Activated T-cell treated with anti-CD3 and anti-CD28 coated beads, Interleukin-2, amount 50 U/mL, for 72 hours (primary cell): ENCODE results near the gene ST3GAL5. TPM values are rescaled to one million over a fixed set of nuclear protein-coding genes. Genes with fewer than 3 reads are reported as not detected.

Experiments
- ATAC-seq, 2 donors: fragments of 150-1000 bp; cut with Tn5 transposase; replicated peaks in 1 of 2; 2 replicates each; pipeline ENCODE4 v1.10.0; 2021; ENCODE audit warnings: moderate library complexity in 2 of 2, mild to moderate bottlenecking in 1 of 2
- DNase-seq, 2 donors: peaks; one replicate each; pipeline ENCODE4 v3.0.0; 2021 to 2022; ENCODE audit warnings: mixed read lengths in 1 of 2
- H3K27ac Mint-ChIP-seq: one replicate; pipeline ENCODE4 v1.8.0; 2022; ENCODE audit warnings: mild to moderate bottlenecking, moderate library complexity, mixed read lengths
- H3K27me3 Mint-ChIP-seq: one replicate; pipeline ENCODE4 v1.8.0; 2022; ENCODE audit warnings: low read depth, mixed read lengths
- H3K36me3 Mint-ChIP-seq, 2 donors: one replicate each; pipeline ENCODE4 v1.8.0; 2022; ENCODE audit warnings: mixed read lengths in 2 of 2, mild to moderate bottlenecking in 1 of 2; ENCODE audit not compliant: insufficient read depth in 2 of 2
- H3K4me1 Mint-ChIP-seq: one replicate; pipeline ENCODE4 v1.8.0; 2022; ENCODE audit warnings: low read depth, mixed read lengths
- H3K4me3 Mint-ChIP-seq, 2 donors: one replicate each; pipeline ENCODE4 v1.8.0; 2022; ENCODE audit warnings: mild to moderate bottlenecking in 2 of 2, mixed read lengths in 2 of 2, moderate library complexity in 2 of 2
- H3K9me3 Mint-ChIP-seq, 2 donors: one replicate each; pipeline ENCODE4 v1.8.0; 2022; ENCODE audit warnings: mixed read lengths in 2 of 2
- total RNA-seq, 2 donors: library from RNA; stranded (reverse); gene quantifications; one replicate each; pipeline ENCODE4 v1.2.3, GENCODE V29; 2022

The ST3GAL5 gene
- total RNA-seq, 2 donors from 2014 or later, result 10.4 to 11.3 TPM

DNA sequence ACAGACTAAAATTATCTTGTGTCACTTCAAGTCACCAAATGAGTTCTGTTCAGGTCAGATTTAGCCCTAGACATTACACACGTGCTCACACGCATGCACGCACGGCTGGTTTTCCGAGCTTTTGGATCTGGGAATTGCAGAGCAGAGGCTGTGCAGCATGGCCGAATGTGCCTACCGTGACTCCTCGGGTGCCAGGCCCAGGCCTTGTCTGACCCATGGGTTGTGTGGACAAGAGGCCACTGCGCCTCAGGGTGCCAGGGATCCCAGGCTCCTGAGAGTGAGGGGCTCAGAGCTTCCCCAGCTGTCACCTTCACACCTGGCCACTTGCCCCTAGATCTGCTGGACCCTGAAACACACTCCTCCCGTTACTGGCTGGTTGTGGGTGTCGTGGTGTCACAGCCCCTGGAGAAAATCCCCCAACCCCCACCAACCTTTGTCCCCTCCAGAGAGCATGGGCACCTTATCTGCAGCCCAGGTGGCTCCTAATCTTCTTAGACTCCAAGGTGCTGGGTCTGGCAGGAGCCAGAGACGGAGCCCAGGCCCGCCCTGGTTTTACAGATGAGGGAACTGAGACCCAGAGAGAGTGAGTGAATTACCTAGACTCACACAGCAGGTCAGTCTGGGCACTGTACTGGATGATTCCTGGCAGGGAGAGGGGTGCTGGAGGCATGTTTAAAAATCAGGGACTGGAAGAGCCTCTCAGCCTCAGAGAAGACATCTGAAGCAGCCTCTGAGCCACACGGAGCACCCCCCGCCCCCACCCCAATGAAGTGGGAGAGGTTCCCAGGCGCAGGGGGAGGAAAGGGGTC lies 78.2 kb downstream of the ST3GAL5 start:
- Mint-ChIP-seq H3K9me3 (no peaks in the 10 kb centered on the region), H3K27ac (no peak overlapping the region), H3K36me3 (no peaks in the 10 kb centered on the region), H3K27me3 (no peaks in the 10 kb centered on the region), H3K4me3 (no peak overlapping the region), H3K4me1 (no peaks in the 10 kb centered on the region)
- ATAC-seq (no peak), DNase-seq (no peak)

DNA sequence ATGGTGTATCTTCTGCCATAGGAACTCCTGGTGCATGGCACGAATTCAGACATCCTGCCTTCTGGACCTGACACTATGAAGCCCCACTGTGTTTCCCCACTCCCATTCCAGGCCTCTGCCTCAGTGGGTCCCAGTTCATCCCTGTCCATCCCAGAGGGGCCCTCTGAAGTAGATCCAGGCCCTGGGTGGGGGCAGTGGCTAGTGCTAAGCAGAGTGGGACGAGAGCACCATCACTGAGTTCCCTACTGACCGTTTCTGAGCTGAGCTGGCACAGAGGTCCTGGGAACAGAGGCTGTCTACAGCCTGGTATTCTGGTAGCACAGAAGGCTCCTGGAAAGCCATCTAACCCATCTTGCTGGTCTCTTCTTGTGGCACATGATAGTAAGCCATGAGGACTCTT lies 81.0 kb downstream of the ST3GAL5 start:
- DNase-seq (no peak), ATAC-seq (no peak)
- peaks cover 11% of the 10 kb centered on the region for H3K4me1 Mint-ChIP-seq
- no peak overlapping the region for H3K27ac Mint-ChIP-seq
- H3K4me3 Mint-ChIP-seq, result no peak overlapping the region
- no peaks in the 10 kb centered on the region for H3K36me3 Mint-ChIP-seq
- H3K9me3 Mint-ChIP-seq, result no peaks in the 10 kb centered on the region
- H3K27me3 Mint-ChIP-seq, result no peaks in the 10 kb centered on the region

DNA sequence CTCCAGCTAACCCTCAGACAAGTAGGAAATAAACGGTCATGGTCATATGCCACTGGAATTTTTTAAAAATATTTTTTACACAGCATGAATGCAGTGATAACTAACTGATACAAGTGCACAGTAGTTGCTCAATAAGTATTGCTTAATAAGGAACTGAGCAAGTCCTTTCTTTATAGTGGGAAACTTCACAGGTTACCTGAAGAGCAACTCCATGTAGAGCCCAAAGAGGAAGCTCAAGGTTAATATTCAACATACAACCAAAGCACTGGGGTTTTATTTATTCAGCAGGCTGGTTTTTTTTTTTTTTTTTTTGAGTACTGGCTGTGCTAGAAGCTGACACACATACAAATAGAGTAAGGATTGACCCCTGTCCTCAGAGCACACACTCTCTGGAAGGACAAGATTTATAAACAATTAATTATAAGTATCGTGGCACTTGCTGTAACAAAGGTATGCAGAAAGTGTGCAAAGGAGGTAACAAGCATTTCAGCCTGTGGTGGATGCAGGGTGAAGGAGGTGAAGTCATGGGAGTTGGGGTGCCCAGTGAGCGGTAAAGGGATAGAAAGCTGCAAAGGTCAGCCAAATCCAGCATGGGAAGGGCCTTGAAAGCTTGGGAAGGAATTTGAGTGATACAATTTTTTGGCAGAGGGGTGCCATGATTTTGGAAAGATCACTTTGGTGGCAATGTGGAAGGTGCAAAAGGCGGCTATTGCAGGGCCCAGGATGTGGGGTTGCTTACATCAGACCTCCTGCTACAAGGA lies 82.3 kb downstream of the ST3GAL5 start:
- H3K36me3 Mint-ChIP-seq, result no peaks in the 10 kb centered on the region

DNA sequence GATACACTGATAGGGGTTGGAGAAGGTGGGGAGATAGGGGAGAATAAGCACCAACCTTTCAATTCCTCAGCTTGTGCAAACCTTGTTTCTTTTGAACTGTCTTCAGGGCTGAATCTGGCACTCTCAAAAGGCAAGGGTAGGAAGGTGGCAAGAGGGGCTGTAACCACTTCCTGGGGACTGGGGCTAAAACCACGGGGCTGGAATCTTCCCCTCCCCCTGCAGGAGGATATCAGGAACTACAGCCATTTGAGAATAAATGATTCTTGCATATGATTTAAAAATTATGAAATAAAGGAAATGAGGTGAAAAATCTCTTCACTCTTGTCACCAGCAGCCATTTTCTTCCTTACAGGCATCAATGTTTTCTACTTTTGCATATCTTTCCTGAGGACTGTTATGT lies 84.2 kb downstream of the ST3GAL5 start:
- Mint-ChIP-seq H3K4me3 (no peak overlapping the region), H3K27ac (no peak overlapping the region), H3K4me1 (peaks cover 24% of the 10 kb centered on the region), H3K9me3 (peaks cover 3 to 6% of the 10 kb centered on the region in 2 donors), H3K36me3 (peaks cover 1 to 3% of the 10 kb centered on the region in 2 donors), H3K27me3 (peaks cover 4% of the 10 kb centered on the region)
- ATAC-seq (peak; percentile 47 to 60), DNase-seq (peak; percentile 22 to 32)

More for the DNA sequence above, 82.3 kb downstream of the ST3GAL5 start:
- Mint-ChIP-seq H3K4me3 (no peak overlapping the region), H3K27ac (no peak overlapping the region), H3K9me3 (no peaks in the 10 kb centered on the region), H3K27me3 (no peaks in the 10 kb centered on the region), H3K4me1 (peaks cover 11% of the 10 kb centered on the region)
- DNase-seq, result no peak
- ATAC-seq, result no peak

DNA sequence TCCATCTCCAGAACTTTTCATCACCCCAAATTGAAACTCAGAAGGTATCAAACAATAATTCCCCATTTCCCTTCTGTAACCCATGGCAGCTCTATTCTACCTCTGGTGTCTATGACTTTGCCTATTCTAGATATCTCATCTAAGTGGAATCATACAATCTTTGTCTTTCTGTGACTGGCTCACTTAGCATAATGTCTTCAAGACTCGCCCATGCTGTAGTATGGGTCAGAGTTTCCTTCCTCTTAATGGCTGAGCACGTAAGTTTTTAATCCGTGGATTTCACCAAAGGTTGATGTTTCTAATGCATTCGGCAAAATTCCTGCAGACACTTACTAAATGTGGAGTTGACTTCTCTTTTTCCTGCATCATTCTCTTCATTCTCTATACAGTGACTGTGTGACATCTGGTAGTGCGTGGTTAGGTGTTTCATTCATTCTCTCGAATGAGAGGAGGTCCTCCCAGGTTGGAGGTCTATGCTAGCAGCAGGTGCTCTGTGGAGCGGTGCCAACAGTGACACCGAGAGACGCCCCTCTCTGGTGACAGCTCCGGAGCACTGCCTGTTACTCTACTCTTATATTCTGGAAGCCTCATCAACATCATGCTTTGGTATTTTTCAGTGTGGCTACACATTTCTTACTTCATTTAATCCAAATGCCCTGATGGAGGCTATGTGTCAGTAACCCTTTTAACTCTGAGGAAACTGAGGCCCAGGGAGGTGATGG lies 84.9 kb downstream of the ST3GAL5 start:
- H3K4me1 Mint-ChIP-seq, result peaks cover 26% of the 10 kb centered on the region
- DNase-seq (no peak), ATAC-seq (no peak)
- H3K4me3 Mint-ChIP-seq, result no peak overlapping the region
- H3K36me3 Mint-ChIP-seq, result peaks cover 1 to 3% of the 10 kb centered on the region in 2 donors
- peaks cover 3 to 6% of the 10 kb centered on the region in 2 donors for H3K9me3 Mint-ChIP-seq
- H3K27ac Mint-ChIP-seq, result no peak overlapping the region
- peaks cover 7% of the 10 kb centered on the region for H3K27me3 Mint-ChIP-seq

DNA sequence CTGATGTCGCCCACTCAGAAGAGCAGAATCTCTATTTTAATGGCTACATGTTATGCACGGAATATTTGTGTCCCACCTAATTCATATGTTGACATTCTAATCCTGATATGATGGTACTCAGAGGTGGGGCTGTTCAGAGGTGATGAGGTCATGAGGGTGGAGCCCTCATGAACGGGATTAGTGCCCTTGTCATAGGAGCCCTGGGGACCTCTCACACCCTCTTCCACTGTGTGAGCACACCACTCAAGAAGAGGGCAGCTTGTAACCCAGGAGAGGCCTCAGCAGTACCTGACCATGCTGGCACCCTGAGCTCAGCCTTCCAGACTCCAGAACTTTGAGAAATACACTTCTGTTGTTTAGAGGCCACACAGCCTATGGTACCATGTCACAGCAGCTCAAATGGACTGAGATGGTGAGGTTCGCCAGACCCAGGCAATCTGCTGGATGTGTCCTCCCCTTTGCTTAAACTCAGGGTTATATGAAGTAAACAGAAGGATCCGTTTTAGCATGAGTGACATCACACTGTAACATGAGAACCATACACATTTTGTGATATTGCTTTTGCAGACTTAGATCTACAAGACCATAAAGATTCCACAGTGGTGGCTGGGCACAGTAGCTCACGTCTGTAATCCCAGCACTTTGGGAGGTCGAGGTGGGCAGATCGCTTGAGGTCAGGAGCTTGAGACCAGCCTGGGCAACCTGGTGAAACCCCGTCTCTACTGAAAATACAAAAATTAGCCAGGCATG lies 86.3 kb downstream of the ST3GAL5 start:
- H3K4me1 Mint-ChIP-seq, result peaks cover 26% of the 10 kb centered on the region

DNA sequence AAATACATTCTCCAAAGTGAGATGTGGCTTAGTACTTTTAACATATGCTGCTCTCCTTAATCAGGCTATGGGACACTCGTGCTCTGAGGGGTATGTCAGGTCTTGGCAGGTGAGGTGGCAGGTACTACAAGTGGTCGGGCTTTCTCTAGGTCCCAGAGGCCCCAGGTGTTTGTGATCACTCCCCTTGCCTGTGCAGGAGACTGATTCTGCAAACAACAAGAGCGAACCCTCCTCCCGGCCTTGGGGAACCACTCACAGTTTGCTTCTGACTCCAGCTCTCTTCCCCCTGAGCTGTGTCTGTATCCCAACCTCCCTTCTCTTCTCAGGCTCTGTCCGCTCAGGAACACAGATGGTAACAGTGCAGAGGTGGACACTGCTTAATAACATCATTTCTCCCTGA lies 86.9 kb downstream of the ST3GAL5 start:
- Mint-ChIP-seq H3K4me1 (peaks cover 26% of the 10 kb centered on the region), H3K9me3 (peaks cover 3 to 6% of the 10 kb centered on the region in 2 donors), H3K27ac (no peak overlapping the region), H3K4me3 (no peak overlapping the region), H3K27me3 (peaks cover 16% of the 10 kb centered on the region), H3K36me3 (peaks cover 1 to 3% of the 10 kb centered on the region in 2 donors)
- DNase-seq, result no peak
- no peak for ATAC-seq

More for the DNA sequence above, 86.3 kb downstream of the ST3GAL5 start:
- Mint-ChIP-seq H3K27ac (no peak overlapping the region), H3K9me3 (peaks cover 3 to 6% of the 10 kb centered on the region in 2 donors), H3K27me3 (peaks cover 16% of the 10 kb centered on the region), H3K36me3 (peaks cover 1 to 3% of the 10 kb centered on the region in 2 donors), H3K4me3 (no peak overlapping the region)
- ATAC-seq (no peak), DNase-seq (no peak)

DNA sequence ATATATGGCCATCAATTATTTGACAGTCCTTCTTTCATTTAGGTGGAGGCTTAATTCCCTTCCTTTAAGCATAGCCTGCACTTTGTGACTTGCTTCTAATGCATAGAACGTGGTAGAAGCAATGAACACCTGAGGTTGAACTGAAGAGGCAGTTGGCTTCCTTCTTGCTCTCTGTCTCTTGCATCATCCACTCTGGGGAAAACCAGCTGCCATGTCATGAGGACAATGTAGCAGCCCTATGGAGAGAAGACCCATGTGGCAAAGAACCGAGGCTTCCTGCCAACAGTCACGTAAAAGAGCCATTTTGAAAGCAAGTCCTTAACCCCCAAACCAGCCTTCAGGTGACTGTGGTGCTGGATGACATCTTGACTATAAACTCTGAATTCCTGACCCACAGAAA lies 88.2 kb downstream of the ST3GAL5 start:
- H3K4me3 Mint-ChIP-seq, result no peak overlapping the region
- no peak overlapping the region for H3K27ac Mint-ChIP-seq
- peaks cover 3 to 6% of the 10 kb centered on the region in 2 donors for H3K9me3 Mint-ChIP-seq
- no peak for ATAC-seq
- DNase-seq, result no peak
- peaks cover 26% of the 10 kb centered on the region for H3K4me1 Mint-ChIP-seq
- peaks cover 16% of the 10 kb centered on the region for H3K27me3 Mint-ChIP-seq
- H3K36me3 Mint-ChIP-seq, result peaks cover 1 to 3% of the 10 kb centered on the region in 2 donors

DNA sequence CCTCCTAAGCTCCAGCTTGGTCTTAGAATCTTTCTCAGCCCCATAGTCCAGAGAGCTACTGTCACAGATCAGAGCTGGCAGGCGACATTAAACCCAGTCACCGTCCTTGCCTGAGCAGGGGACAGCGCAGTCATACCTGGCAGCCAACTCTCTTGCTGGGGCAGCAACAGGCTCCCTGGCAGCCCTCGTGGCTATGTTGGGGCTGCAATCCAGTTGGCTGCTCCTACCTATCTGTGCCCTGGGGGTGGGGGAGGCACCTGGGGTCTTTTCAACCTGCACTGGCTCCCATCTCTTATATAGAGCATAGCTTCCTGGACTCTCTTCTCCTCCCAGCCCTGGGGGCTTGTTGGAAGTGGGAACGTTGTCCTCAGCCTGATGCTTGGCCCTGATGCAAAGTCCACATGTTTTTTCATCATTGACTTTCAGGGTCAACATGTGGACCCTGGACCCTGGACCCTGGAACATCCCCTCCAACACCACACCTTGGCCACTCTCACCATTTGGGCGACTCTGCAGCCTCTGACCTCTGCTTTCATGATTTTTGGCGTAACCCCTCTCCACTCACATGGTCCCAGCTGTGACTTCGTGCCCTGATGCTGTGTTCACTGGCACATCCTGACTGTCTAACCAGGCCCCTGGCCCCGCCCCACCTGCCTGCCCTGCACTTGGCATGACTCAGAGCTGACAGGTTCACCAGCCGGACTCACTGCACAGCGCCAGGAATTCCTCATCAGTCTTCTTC lies 89.4 kb downstream of the ST3GAL5 start:
- H3K27ac Mint-ChIP-seq, result no peak overlapping the region
- H3K4me1 Mint-ChIP-seq, result peaks cover 22% of the 10 kb centered on the region
- peaks cover 3 to 6% of the 10 kb centered on the region in 2 donors for H3K9me3 Mint-ChIP-seq
- DNase-seq (peak; percentile 27 to 31), ATAC-seq (peak; percentile 39 to 77)
- peaks cover 16% of the 10 kb centered on the region for H3K27me3 Mint-ChIP-seq
- peaks cover 1 to 3% of the 10 kb centered on the region in 2 donors for H3K36me3 Mint-ChIP-seq
- peak overlapping the region in 1 of 2 donors; percentile 45 for H3K4me3 Mint-ChIP-seq

DNA sequence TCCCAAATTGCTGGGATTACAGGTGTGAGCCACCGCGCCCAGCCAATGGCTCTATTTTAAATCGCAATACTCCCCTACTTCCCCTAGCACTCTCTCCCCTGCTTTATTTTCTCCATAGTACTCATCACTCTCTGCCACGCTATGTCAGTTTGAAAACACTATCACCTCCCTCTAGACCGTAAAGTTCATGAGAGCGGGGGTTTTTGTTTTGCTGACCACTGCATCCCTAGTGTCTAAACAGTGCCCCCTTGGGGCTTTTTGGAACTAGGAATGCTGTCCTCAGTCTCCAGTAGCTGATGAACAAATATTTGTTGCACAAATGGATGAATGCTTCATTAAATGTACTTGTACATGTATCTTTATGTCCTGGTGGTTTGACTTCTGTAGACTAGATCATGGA lies 90.9 kb downstream of the ST3GAL5 start:
- Mint-ChIP-seq H3K9me3 (peaks cover 3 to 6% of the 10 kb centered on the region in 2 donors), H3K36me3 (peaks cover 1 to 3% of the 10 kb centered on the region in 2 donors)

DNA sequence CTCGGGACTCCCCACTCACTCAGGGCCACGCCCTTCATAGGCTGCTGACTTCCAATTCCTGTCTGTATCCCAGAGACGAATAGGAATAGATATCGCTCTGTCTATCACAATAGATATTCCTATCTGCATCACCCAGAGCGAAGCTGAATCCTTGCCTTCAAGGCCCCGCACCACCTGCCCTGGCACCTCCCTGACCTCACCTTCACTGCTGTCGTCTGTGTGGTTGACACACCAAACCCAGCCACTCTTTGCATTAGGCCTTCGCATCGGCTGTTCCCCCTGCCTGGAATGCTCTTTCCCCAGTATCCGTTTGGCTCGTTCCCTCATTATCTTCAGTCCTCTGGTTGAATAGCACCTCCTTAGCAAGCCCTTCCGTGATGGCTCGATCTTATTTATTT lies 91.5 kb downstream of the ST3GAL5 start:
- H3K27me3 Mint-ChIP-seq, result peaks cover 16% of the 10 kb centered on the region
- no peak overlapping the region for H3K27ac Mint-ChIP-seq
- peaks cover 14% of the 10 kb centered on the region for H3K4me1 Mint-ChIP-seq
- DNase-seq (no peak), ATAC-seq (no peak)
- H3K9me3 Mint-ChIP-seq, result peaks cover 3 to 6% of the 10 kb centered on the region in 2 donors
- no peak overlapping the region for H3K4me3 Mint-ChIP-seq
- H3K36me3 Mint-ChIP-seq, result peaks cover 1 to 3% of the 10 kb centered on the region in 2 donors

More for the DNA sequence above, 90.9 kb downstream of the ST3GAL5 start:
- Mint-ChIP-seq H3K4me1 (peaks cover 14% of the 10 kb centered on the region), H3K4me3 (no peak overlapping the region), H3K27ac (no peak overlapping the region), H3K27me3 (peaks cover 16% of the 10 kb centered on the region)
- DNase-seq (no peak), ATAC-seq (no peak)
